Mucosa of stomach (tissue), 1 donor: Measurements from ENCODE around the gene CCHCR1.
A peak's percentile ranks its signal among the peaks of the same experiment; 100 is the strongest.
"Not testable (repeated sequence)": the region's sequence is repeated elsewhere in the genome, so short reads cannot be mapped to it uniquely, and the experiment has no call there.

Source experiments
- H3K27me3 ChIP-seq: one replicate; pipeline ENCODE4 v1.7.0; 2013; ENCODE audit warnings: mild to moderate bottlenecking, low read length; ENCODE audit not compliant: control insufficient read depth, insufficient read depth
- H3K36me3 ChIP-seq: one replicate; pipeline ENCODE4 v1.7.0; 2013; ENCODE audit warnings: low read length; ENCODE audit not compliant: control insufficient read depth, insufficient read depth
- H3K4me1 ChIP-seq: one replicate; pipeline ENCODE4 v1.7.0; 2013; ENCODE audit warnings: mild to moderate bottlenecking, low read length; ENCODE audit not compliant: control insufficient read depth, insufficient read depth
- H3K4me3 ChIP-seq: one replicate; pipeline ENCODE4 v1.7.0; 2013; ENCODE audit warnings: low read length
- H3K9ac ChIP-seq: one replicate; pipeline ENCODE4 v1.7.0; 2013; ENCODE audit warnings: mild to moderate bottlenecking, low read length, moderate library complexity
- H3K9me3 ChIP-seq: one replicate; pipeline ENCODE4 v1.7.0; 2013; ENCODE audit warnings: mild to moderate bottlenecking, low read length, moderate library complexity; ENCODE audit not compliant: control insufficient read depth
- donor health status: Pancreatic carcinoma.

Gene CCHCR1, protein sequence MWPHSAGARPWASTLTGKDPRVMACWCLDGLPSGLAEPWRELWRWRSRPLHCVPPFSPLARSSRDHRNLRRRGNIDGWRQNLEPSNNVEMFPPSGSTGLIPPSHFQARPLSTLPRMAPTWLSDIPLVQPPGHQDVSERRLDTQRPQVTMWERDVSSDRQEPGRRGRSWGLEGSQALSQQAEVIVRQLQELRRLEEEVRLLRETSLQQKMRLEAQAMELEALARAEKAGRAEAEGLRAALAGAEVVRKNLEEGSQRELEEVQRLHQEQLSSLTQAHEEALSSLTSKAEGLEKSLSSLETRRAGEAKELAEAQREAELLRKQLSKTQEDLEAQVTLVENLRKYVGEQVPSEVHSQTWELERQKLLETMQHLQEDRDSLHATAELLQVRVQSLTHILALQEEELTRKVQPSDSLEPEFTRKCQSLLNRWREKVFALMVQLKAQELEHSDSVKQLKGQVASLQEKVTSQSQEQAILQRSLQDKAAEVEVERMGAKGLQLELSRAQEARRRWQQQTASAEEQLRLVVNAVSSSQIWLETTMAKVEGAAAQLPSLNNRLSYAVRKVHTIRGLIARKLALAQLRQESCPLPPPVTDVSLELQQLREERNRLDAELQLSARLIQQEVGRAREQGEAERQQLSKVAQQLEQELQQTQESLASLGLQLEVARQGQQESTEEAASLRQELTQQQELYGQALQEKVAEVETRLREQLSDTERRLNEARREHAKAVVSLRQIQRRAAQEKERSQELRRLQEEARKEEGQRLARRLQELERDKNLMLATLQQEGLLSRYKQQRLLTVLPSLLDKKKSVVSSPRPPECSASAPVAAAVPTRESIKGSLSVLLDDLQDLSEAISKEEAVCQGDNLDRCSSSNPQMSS

DNA sequence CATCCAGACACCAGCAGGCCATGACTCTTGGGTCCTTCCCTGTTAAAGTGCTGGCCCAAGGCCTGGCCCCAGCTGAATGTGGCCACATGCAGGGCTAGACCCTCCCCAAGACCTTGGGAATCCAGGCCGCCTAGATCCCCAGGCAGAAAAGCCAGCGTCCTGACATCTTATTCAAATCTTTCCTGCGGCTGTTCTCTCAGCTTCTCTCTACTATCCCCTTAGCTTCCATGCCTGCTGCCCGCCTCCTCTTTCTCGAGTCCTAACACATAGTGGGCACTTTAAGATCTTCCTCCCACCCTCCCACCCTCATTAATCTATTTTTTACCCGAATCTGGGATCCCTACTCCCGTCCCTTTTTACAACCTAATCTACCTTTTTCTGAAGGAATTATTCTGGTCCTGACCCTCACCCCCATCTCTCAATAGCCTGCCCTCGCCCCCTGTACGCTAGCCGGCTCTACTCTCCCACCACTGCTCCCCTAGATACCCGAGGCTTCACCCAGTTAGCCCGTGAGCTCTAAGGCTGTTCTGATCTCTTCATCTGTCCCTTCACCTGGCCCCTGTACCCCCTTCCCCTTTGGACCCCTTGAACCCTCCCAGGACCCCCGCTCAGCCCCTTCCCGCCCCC is at the start of gene CCHCR1:
TSS of gene CCHCR1 (minus strand) at position 290 of the 627 bp plus-strand sequence. CDS start at position 88, 202 bp downstream.
- H3K9me3 ChIP-seq: no peaks in the 10 kb centered on the region
- peak within 1 kb of the TSS; percentile 89 for H3K9ac ChIP-seq
- H3K4me1 ChIP-seq: peaks cover 22% of the 10 kb centered on the region
- H3K27me3 ChIP-seq: no peaks in the 10 kb centered on the region
- no peaks in the 10 kb centered on the region for H3K36me3 ChIP-seq
- peak within 1 kb of the TSS; percentile 61 for H3K4me3 ChIP-seq

DNA sequence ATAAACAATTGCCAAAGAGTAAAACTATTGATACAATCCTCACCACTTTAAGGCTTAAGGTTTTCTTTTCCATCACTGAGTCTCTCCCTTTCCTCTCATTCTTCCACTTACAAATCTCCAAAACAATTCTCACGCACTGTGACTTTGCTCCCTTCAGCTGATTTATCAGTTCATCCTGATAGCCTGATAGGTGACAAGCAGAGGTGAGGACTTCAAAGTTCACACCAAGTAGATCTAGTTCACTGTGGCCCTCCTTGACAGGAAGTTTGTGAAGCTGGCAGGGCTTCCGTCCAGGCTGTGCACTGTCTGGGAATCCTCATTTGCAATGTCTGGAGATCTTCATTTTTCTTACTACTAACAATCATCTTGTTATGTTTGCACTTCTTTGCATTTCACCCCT is 48.0 kb upstream of the CCHCR1 start:
- Histone ChIP-seq H3K9ac (no peak overlapping the region), H3K27me3 (no peaks in the 10 kb centered on the region), H3K36me3 (no peaks in the 10 kb centered on the region), H3K4me3 (no peak overlapping the region), H3K4me1 (peaks cover 27% of the 10 kb centered on the region), H3K9me3 (no peaks in the 10 kb centered on the region)

DNA sequence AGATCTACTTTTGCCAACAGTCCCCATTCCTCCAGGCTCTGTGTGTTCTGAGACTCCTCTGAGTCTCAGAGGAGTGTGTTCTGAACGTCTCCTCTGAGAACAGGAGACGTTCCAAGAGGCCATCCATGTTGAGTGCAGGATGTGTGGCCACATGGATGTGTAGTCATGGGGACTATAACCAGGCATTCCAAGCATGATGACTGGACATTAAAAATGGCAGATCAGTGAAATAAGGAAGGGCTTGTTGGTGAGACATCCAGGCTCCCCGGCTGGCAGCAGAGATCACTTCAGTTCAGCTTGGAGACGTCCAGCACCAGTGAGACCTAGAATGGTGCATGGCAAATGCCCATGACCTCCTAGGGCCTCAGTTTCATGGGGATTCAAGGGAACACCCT is 47.1 kb upstream of the CCHCR1 start:
- Histone ChIP-seq H3K27me3 (no peaks in the 10 kb centered on the region), H3K4me3 (no peak overlapping the region), H3K9ac (no peak overlapping the region), H3K9me3 (no peaks in the 10 kb centered on the region), H3K4me1 (peaks cover 30% of the 10 kb centered on the region), H3K36me3 (no peaks in the 10 kb centered on the region)

DNA sequence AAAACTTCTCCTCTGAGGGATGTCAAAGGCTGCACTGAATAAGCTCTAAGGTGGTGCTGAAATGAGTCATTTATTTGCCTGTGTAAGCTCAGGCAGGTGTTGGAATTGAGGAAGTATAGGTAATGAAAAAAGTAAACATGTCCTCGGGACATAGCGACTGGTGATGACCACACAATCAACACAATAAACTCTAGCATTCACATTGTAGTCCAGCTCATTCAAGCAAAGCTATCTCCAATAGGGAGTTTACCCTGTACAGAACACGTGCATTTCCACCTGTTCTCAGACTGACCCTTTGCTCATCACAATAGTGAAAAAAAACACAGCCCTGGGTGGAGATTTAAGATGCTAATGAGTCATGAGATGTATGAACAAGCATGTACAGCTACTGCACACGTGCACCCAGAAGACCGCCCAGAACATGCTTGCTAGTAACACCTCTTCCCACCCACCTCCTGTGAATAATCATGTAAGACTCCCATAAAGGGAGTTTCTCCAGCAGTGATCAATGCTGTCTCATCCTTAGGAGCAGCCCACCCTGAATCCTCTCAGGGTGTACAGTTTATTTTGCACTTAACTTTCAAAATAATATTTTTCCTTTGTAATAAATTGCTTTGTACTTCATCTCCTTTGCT is 45.9 kb upstream of the CCHCR1 start:
- Histone ChIP-seq H3K27me3 (no peaks in the 10 kb centered on the region), H3K4me3 (peak overlapping the region; percentile 20), H3K36me3 (no peaks in the 10 kb centered on the region), H3K9ac (peak overlapping the region; percentile 63), H3K4me1 (peaks cover 27% of the 10 kb centered on the region), H3K9me3 (no peaks in the 10 kb centered on the region)

DNA sequence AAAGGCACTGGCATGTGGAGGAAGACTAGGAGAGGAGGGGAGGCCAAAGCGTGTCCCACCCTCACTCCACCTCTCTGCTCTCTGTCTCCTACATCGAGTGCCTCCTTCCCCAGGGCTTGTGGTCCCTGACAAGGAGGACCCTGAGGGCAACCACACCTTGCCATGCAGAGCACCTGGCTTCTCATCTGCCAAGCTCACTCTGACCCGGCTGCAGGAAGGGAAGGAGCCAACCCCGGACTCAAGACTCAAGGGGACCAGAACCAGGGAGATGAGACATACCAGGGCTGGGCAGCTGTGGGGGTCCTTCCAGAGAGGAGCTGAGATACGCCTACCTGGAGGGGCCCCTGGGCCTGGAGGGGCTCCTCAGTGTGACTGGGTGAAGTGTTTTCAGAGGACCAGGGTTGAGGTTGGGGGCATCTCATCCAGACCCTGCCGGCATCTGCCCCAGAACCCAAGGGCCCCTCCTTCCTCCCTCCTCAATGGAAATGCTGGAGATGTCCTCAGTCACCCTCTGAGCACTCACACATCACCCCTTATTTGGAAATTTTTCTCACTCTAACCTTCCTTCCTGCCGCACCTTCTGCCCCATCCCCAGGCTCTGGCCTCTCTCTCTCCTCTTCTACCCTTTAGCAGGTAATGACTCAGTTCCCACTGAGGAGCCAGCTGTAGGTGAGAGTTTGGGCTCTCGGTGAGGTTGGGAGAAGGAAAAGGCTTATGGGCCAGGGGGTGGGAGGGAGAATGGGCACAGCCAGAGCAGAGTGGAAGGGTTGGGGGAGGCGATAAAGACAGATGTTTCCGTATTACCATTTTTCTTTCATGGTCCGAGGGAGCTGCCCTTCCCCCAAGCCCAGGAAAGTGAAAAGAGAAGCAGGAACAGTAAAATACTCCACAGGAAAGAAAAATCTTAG is 44.9 kb upstream of the CCHCR1 start:
- Histone ChIP-seq H3K4me3 (no peak overlapping the region), H3K27me3 (no peaks in the 10 kb centered on the region), H3K9ac (peak overlapping the region; percentile 63), H3K36me3 (no peaks in the 10 kb centered on the region), H3K4me1 (peaks cover 20% of the 10 kb centered on the region), H3K9me3 (no peaks in the 10 kb centered on the region)

DNA sequence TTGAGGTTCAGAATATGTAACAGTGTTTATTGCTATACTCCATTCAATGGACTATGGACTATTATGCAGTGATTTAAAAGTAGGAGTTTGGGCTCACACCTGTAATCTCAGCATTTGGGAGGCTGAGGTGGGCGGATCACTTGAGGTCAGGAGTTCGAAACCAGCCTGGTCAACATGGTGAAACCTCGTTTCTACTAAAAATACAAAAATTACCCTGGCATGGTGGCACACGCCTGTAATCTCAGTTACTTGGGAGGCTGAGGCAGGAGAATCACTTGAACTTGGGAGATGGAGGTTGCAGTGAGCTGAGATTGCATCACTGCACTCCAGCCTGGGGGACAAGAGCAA is 41.5 kb upstream of the CCHCR1 start:
- not testable (repeated sequence) for H3K4me3 ChIP-seq, H3K9me3 ChIP-seq, H3K36me3 ChIP-seq, H3K27me3 ChIP-seq, H3K9ac ChIP-seq
- H3K4me1 ChIP-seq: peaks cover 27% of the 10 kb centered on the region

DNA sequence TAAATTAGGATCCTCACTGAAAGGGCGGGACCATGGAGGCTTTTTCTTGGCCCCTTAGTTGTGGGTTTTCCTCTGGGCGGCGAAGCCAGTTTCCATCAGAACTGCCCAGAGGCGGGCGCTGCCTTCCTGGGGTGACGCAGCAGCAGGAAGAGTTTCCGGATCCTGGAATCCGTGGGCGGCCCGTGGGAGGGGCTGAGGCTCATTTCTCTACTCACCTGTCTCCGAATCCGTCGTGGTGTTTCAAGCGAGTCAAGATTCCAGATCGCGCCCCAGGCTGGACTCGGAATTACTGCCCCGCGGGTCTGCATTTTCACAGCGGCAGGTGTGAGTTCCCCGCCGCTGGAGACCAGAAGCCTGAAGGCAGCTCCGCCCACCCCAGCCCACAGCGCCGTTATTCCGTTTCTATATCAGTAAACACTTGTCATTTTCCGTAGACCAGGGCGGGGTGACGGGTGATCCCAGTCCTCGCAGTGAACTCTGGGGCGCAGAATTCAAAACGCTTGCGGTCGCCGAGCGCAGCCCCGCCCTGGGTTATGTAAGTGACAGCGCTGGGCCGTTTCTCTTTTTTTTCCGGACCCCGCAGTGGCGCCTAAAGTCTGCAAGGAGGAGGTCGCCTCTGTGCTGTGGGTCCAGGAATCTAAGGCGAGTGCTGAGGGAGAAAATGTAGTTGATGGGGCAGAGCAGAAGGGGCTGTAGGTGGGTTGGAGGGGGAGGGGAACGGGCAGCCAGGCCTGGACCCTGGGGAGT is 40.1 kb upstream of the CCHCR1 start:
- peak overlapping the region; percentile 77 for H3K9ac ChIP-seq
- H3K4me3 ChIP-seq: peak overlapping the region; percentile 31
- H3K36me3 ChIP-seq: no peaks in the 10 kb centered on the region
- peaks cover 21% of the 10 kb centered on the region for H3K4me1 ChIP-seq
- no peaks in the 10 kb centered on the region for H3K9me3 ChIP-seq
- H3K27me3 ChIP-seq: no peaks in the 10 kb centered on the region

DNA sequence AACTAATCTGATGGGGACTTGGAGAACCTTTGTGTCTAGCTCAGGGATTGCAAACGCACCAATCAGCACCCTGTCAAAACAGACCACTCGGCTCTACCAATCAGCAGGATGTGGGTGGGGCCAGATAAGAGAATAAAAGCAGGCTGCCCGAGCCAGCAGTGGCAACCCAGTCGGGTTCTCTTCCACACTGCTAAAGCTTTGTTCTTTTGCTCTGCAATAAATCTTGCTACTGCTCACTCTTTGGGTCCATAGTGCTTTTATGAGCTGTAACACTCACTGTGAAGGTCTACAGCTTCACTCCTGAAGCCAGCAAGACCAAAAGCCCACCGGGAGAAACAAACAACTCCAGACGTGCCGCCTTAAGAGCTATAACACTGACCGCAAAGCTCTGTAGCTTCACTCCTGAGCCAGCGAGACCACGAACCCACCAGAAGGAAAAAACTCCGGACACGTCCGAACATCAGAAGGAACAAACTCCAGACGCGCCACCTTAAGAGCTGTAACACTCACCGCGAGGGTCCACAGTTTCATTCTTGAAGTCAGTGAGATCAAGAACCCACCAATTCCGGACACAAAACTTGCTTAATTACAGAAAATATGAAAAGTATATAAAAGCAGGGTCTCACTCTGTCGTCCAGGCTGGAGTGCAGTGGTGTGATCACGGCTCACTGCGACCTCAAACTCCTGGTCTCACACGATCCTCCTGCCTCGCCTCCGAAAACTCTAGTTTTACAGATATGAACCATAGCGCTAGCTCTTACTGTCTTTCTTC is 38.8 kb upstream of the CCHCR1 start:
- H3K4me3 ChIP-seq, H3K9me3 ChIP-seq, H3K9ac ChIP-seq, H3K36me3 ChIP-seq, H3K27me3 ChIP-seq: not testable (repeated sequence)
- peaks cover 12% of the 10 kb centered on the region for H3K4me1 ChIP-seq

DNA sequence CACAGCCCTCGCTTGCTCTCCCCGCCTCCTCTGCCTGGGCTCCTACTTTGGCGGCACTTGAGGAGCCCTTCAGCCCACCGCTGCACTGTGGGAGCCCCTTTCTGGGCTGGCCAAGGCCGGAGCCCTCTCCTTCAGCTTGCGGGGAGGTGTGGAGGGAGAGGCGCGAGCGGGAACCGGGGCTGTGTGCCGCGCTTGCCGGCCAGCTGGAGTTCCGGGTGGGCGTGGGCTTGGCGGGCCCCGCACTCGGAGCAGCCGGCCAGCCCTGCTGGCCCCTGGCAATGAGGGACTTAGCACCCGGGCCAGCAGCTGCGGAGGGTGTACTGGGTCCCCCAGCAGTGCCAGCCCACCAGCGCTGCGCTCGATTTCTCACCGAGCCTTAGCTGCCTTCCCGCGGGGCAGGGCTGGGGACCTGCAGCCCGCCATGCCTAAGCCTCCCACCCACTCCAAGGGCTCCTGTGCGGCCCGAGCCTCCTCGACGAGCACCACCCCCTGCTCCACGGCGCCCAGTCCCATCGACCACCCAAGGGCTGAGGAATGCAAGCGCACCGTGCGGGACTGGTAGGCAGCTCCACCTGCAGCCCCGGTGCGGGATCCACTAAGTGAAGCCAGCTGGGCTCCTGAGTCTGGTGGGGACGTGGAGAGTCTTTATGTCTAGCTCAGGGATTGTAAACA is 37.8 kb upstream of the CCHCR1 start:
- H3K4me3 ChIP-seq, H3K36me3 ChIP-seq, H3K9ac ChIP-seq, H3K27me3 ChIP-seq, H3K9me3 ChIP-seq: not testable (repeated sequence)
- peaks cover 12% of the 10 kb centered on the region for H3K4me1 ChIP-seq
